GM06990 (cell line): Measurements from ENCODE around the gene MYO18A.

ENCODE experiments used
- DNase-seq: peaks from one replicate; pipeline ENCODE4 v3.0.0-alpha.2; 2011; ENCODE audit not compliant: insufficient read length; ENCODE audit errors: extremely low read depth
- H3K27me3 ChIP-seq: replicated peaks from 2 replicates; pipeline ENCODE4 v1.6.0; 2011; ENCODE audit warnings: low read length; ENCODE audit not compliant: control insufficient read depth, insufficient read depth
- H3K36me3 ChIP-seq: 2 replicates; pipeline ENCODE4 v1.5.1; 2011; ENCODE audit warnings: low read length; ENCODE audit not compliant: control insufficient read depth, insufficient read depth
- H3K4me3 ChIP-seq: replicated peaks from 2 replicates; pipeline ENCODE4 v1.5.1; 2011; ENCODE audit warnings: low read depth, mild to moderate bottlenecking, control low read depth, low read length
- TF ChIP-seq, protein P1 (sequence below): IDR thresholded peaks from 2 replicates; pipeline ENCODE4 v1.5.1; 2011; ENCODE audit warnings: low read length, control low read depth, mild to moderate bottlenecking, inconsistent platforms; ENCODE audit not compliant: insufficient read depth, poor library complexity, severe bottlenecking

MYO18A gene

GRCh38 chr17:29054835-29055234 is 125.4 kb downstream of the MYO18A start:
- TF ChIP-seq, protein P1, sequence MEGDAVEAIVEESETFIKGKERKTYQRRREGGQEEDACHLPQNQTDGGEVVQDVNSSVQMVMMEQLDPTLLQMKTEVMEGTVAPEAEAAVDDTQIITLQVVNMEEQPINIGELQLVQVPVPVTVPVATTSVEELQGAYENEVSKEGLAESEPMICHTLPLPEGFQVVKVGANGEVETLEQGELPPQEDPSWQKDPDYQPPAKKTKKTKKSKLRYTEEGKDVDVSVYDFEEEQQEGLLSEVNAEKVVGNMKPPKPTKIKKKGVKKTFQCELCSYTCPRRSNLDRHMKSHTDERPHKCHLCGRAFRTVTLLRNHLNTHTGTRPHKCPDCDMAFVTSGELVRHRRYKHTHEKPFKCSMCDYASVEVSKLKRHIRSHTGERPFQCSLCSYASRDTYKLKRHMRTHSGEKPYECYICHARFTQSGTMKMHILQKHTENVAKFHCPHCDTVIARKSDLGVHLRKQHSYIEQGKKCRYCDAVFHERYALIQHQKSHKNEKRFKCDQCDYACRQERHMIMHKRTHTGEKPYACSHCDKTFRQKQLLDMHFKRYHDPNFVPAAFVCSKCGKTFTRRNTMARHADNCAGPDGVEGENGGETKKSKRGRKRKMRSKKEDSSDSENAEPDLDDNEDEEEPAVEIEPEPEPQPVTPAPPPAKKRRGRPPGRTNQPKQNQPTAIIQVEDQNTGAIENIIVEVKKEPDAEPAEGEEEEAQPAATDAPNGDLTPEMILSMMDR = no peak
- H3K36me3 ChIP-seq = no peaks in the 10 kb centered on the region
- peaks cover 1% of the 10 kb centered on the region for H3K27me3 ChIP-seq
- DNase-seq = no peak
- no peak overlapping the region for H3K4me3 ChIP-seq

DNA sequence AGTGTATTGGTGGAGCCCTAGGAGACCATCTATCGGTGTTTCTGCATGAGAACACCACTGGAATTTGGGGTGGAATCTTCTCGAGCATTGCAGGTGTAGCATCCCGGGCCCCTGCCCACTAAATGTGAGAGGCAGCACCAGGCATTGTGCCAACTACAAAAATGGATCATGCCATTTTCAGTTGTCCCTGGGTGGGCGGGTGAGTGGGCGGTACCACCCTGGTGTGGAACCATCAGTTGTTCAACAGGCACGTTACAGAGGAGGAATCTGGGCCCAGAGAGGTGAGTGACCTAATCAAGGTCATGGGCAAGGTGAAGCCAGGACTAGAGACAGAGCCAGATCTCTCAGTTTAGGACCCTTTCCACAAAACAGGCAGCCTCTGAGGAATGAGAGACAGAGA is 128.5 kb downstream of the MYO18A start:
- TF ChIP-seq, protein P1 = no peak
- Histone ChIP-seq H3K36me3 (no peaks in the 10 kb centered on the region), H3K4me3 (no peak overlapping the region), H3K27me3 (peaks cover 1% of the 10 kb centered on the region)
- no peak for DNase-seq

GRCh38 chr17:29051194-29051593 is 129.0 kb downstream of the MYO18A start:
- DNase-seq = no peak
- Histone ChIP-seq H3K4me3 (no peak overlapping the region), H3K36me3 (no peaks in the 10 kb centered on the region), H3K27me3 (peaks cover 1% of the 10 kb centered on the region)
- TF ChIP-seq, protein P1 = no peak

GRCh38 chr17:29050176-29050575 is 130.0 kb downstream of the MYO18A start:
- Histone ChIP-seq H3K36me3 (no peaks in the 10 kb centered on the region), H3K4me3 (no peak overlapping the region), H3K27me3 (peaks cover 1% of the 10 kb centered on the region)
- TF ChIP-seq, protein P1 = no peak
- DNase-seq = no peak

- H3K4me3 ChIP-seq = no peak overlapping the region
- TF ChIP-seq, protein P1 = no peak
- no peak for DNase-seq
- no peaks in the 10 kb centered on the region; the same call in none of the 2 replicates for H3K27me3 ChIP-seq
- H3K36me3 ChIP-seq = no peaks in the 10 kb centered on the region
Observed at GRCh38 chr17:29049541-29050145, 130.6 kb downstream of the MYO18A start.
